Endothelial cell (in vitro differentiated cells): ENCODE data around the gene RNF41. TPM values are rescaled to one million over a fixed set of nuclear protein-coding genes. Genes with fewer than 3 reads are reported as not detected.
"Not testable (repeated sequence)": the region's sequence is repeated elsewhere in the genome, so short reads cannot be mapped to it uniquely, and the experiment has no call there.

ENCODE experiments used
- DNase-seq: peaks from one replicate; pipeline ENCODE4 v3.0.0; 2021; ENCODE audit warnings: low spot score
- H3K27ac Mint-ChIP-seq: one replicate; pipeline ENCODE4 v1.8.0; 2021; ENCODE audit warnings: mixed read lengths, inconsistent platforms; ENCODE audit not compliant: unreplicated experiment
- H3K27me3 Mint-ChIP-seq: one replicate; pipeline ENCODE4 v1.8.0; 2021; ENCODE audit warnings: mild to moderate bottlenecking, moderate library complexity, mixed read lengths, inconsistent platforms; ENCODE audit not compliant: unreplicated experiment
- H3K36me3 Mint-ChIP-seq: one replicate; pipeline ENCODE4 v1.8.0; 2021; ENCODE audit warnings: mild to moderate bottlenecking, low read depth, mixed read lengths, inconsistent platforms; ENCODE audit not compliant: unreplicated experiment
- H3K4me1 Mint-ChIP-seq: one replicate; pipeline ENCODE4 v1.8.0; 2021; ENCODE audit warnings: mild to moderate bottlenecking, mixed read lengths, inconsistent platforms; ENCODE audit not compliant: unreplicated experiment
- H3K4me3 Mint-ChIP-seq: one replicate; pipeline ENCODE4 v1.8.0; 2021; ENCODE audit warnings: mild to moderate bottlenecking, mixed read lengths, inconsistent platforms; ENCODE audit not compliant: unreplicated experiment
- H3K9me3 Mint-ChIP-seq: one replicate; pipeline ENCODE4 v1.8.0; 2021; ENCODE audit warnings: mixed read lengths, inconsistent platforms; ENCODE audit not compliant: unreplicated experiment
- long read RNA-seq: library from polyadenylated mRNA; unstranded; transcript quantifications from one replicate; pipeline ENCODE4 v2.0.0, GENCODE V29; 2020; ENCODE audit not compliant: unreplicated experiment
- total RNA-seq: library from RNA; stranded (reverse); fragmentation: NEBNext Ultra II Directional; extraction: Animal tissue kit (Norgen Biotek cat#: 25700); gene quantifications from one replicate; pipeline ENCODE4 v1.2.1, GENCODE V29; 2021; ENCODE audit not compliant: unreplicated experiment
- TF ChIP-seq, protein P1 (sequence below): fragments of 200-600 bp; sonication (generic); IDR thresholded peaks from one replicate; pipeline ENCODE4 v1.5.0; 2021; ENCODE audit warnings: antibody characterized with exemption; ENCODE audit not compliant: unreplicated experiment

RNF41 gene
- total RNA-seq: 55.5 TPM
- long read RNA-seq, full-length matches to known transcripts: 20 of 24 reads
- long read RNA-seq, partial matches to known transcripts: 2 of 24 reads
- long read RNA-seq, other reads (novel, unspliced or antisense): 2 of 24 reads

- H3K27ac Mint-ChIP-seq: peak within 1 kb of the TSS; percentile 97
- peak within 1 kb of the TSS; percentile 99 for H3K4me3 Mint-ChIP-seq
- H3K27me3 Mint-ChIP-seq: peaks cover 10% of the 10 kb centered on the region
- H3K4me1 Mint-ChIP-seq: peaks cover 39% of the 10 kb centered on the region
- TF ChIP-seq, protein P1, sequence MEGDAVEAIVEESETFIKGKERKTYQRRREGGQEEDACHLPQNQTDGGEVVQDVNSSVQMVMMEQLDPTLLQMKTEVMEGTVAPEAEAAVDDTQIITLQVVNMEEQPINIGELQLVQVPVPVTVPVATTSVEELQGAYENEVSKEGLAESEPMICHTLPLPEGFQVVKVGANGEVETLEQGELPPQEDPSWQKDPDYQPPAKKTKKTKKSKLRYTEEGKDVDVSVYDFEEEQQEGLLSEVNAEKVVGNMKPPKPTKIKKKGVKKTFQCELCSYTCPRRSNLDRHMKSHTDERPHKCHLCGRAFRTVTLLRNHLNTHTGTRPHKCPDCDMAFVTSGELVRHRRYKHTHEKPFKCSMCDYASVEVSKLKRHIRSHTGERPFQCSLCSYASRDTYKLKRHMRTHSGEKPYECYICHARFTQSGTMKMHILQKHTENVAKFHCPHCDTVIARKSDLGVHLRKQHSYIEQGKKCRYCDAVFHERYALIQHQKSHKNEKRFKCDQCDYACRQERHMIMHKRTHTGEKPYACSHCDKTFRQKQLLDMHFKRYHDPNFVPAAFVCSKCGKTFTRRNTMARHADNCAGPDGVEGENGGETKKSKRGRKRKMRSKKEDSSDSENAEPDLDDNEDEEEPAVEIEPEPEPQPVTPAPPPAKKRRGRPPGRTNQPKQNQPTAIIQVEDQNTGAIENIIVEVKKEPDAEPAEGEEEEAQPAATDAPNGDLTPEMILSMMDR: peak; percentile 46
- peaks cover 4% of the 10 kb centered on the region for H3K36me3 Mint-ChIP-seq
- DNase-seq: peak; percentile 94
- H3K9me3 Mint-ChIP-seq: no peaks in the 10 kb centered on the region
Observed at GRCh38 chr12:56221757-56222530, at the start of gene RNF41. Gene RNF41, minus strand, starts transcription at chr12:56221922. Its CDS starts 7,875 bp downstream, at chr12:56214047.

GRCh38 chr12:56271031-56271430 is 49.3 kb upstream of the RNF41 start:
- Mint-ChIP-seq H3K4me1 (peaks cover 12% of the 10 kb centered on the region), H3K27ac (no peak overlapping the region), H3K4me3 (peak overlapping the region; percentile 12), H3K27me3 (peaks cover 2% of the 10 kb centered on the region), H3K9me3 (no peaks in the 10 kb centered on the region), H3K36me3 (peaks cover 42% of the 10 kb centered on the region)
- DNase-seq: no peak
- TF ChIP-seq, protein P1: no peak

DNA sequence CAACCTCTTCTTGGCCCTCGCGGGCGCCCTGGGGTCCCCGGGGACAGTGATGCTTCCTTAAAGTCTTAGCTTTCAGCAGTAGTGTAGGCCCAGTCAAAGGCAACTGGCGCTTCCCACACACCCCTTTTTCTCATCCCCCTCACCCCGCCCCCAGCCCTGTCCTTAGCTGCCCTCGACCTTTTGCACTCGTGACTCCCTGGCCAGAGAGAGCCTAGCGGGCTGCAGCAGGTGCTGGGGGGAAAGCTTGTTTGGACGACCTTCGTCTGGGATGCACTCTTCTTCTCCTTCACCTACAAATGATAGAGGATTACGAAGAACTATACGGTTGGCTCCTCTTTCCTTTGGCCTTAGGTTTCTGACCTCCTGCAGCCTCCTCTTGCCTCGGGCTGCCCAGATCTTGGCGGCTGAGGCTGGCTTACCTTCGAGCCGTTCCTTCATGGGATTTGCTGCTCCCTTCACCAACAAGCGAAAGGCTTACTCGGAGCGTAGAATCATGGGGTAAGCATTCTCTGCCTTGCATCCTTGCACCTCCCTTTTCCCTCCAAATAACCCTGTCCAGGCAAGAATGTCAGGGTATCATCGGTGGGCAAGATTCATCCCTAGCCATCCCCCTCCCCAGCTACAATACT is 45.8 kb upstream of the RNF41 start:
- peaks cover 12% of the 10 kb centered on the region for H3K4me1 Mint-ChIP-seq
- no peak for DNase-seq
- peak overlapping the region; percentile 32 for H3K27ac Mint-ChIP-seq

DNA sequence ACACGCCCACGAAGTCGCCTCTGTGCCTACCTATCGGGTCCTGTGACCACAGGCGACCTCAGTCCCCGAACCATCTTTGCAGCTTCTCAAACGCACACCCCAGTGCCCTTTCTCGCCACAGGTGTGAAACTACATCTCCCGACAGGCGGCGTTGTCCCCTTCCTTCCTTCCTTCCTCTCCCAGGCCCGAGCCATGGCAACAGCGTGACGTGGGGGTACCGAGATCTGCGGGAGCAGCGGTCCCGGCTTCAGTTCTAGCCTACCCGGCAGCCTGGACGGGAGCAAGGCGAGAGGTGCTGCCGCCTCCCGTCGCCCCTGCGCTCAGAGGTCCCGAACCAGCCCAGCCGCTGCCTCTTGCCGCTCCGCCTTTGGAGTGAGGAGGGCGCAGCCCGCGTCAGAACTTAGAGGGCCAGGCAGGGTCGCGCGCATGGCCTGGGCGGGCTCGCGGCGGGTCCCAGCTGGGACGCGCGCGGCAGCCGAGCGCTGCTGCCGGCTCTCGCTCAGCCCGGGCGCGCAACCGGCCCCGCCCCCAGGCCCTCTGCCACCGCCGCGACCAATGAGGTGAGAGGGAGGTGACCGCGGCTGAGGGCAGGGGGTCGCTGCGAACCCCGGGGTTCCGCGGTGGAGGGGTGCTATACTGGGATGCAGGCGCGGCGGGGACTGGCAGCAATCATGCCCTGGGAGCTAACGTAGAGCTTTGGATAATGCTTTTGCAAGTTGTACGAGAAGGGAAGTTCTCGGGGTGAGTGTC is 45.1 kb upstream of the RNF41 start, which contains the start of gene COQ10A:
TSS of gene COQ10A (plus strand) at position 250 of the 750 bp plus-strand sequence. CDS start at position 427, 177 bp downstream.
- peak; percentile 86 for DNase-seq
- Mint-ChIP-seq H3K4me3 (peak within 1 kb of the TSS; percentile 94), H3K9me3 (no peaks in the 10 kb centered on the region), H3K27ac (peak within 1 kb of the TSS; percentile 84), H3K27me3 (peaks cover 2% of the 10 kb centered on the region), H3K36me3 (peaks cover 13% of the 10 kb centered on the region), H3K4me1 (peaks cover 12% of the 10 kb centered on the region)
- TF ChIP-seq, protein P1: peak; percentile 59

More for the DNA sequence above, 45.8 kb upstream of the RNF41 start:
- Mint-ChIP-seq H3K36me3 (peaks cover 20% of the 10 kb centered on the region), H3K9me3 (no peaks in the 10 kb centered on the region), H3K27me3 (peaks cover 2% of the 10 kb centered on the region), H3K4me3 (peak overlapping the region; percentile 74)
- TF ChIP-seq, protein P1: no peak

GRCh38 chr12:56266068-56266692 is 44.5 kb upstream of the RNF41 start:
- Mint-ChIP-seq H3K4me1 (peaks cover 12% of the 10 kb centered on the region), H3K4me3 (peak overlapping the region; percentile 94), H3K27ac (peak overlapping the region; percentile 84)
- not testable (repeated sequence) for H3K9me3 Mint-ChIP-seq, H3K36me3 Mint-ChIP-seq, DNase-seq, H3K27me3 Mint-ChIP-seq

DNA sequence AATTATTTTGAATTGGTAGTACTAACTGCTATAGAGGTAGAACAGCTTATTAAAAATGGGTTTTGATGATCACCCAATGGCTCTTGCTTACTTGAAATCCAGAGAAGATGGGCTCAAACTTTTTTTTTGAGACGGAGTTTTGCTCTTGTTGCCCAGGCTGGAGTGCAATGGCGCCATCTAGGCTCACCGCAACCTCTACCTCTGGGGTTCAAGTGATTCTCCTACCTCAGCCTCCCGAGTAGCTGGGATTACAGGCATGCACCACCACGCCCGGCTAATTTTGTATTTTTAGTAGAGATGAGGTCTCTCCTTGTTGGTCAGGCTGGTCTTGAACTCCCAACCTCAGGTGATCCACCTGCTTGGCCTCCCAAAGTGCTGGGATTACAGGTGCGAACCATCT is 41.2 kb upstream of the RNF41 start:
- H3K9me3 Mint-ChIP-seq, H3K27ac Mint-ChIP-seq, DNase-seq, H3K27me3 Mint-ChIP-seq, H3K4me3 Mint-ChIP-seq, H3K36me3 Mint-ChIP-seq: not testable (repeated sequence)
- peaks cover 17% of the 10 kb centered on the region for H3K4me1 Mint-ChIP-seq
